ENCODE results near the gene CTSK. TPM values are rescaled to one million over a fixed set of nuclear protein-coding genes. Genes with fewer than 3 reads are reported as not detected.
"Not testable (repeated sequence)": the region's sequence is repeated elsewhere in the genome, so short reads cannot be mapped to it uniquely, and the experiment has no call there.

CTSK gene
- total RNA-seq: 100 to 1,000 TPM in 1 of 2 donors, 10 to 100 TPM in 1; 50.0 to 107 TPM
- 100 to 1,000 TPM in 1 of 2 donors, 10 to 100 TPM in 1; 75.0 to 115 TPM for polyA plus RNA-seq
- long read RNA-seq, donor 1, transcript CTSK-201 (8 exons, 1,692 nt): major isoform, 269 of 313 reads
- long read RNA-seq, donor 1, partial matches to known transcripts: 18 of 313 reads
- long read RNA-seq, donor 1, other reads (novel, unspliced or antisense): 26 of 313 reads
- long read RNA-seq, donor 2, transcript CTSK-201 (8 exons, 1,692 nt): major isoform, 61 of 79 reads
- long read RNA-seq, donor 2, partial matches to known transcripts: 12 of 79 reads
- long read RNA-seq, donor 2, other reads (novel, unspliced or antisense): 6 of 79 reads

GRCh38 chr1:150808121-150808520, at the start of gene CTSK:
TSS of gene CTSK (minus strand) at chr1:150808260. CDS start at chr1:150806805, 1,455 bp downstream.
- H3K36me3 ChIP-seq (ENCODE audit: control insufficient read depth in 1 of 2, insufficient read depth in 2 of 2, low read length in 1 of 2): peaks cover 3 to 16% of the 10 kb centered on the region in 2 donors
- H3K9me3 ChIP-seq (ENCODE audit: control insufficient read depth, low read length): no peaks in the 10 kb centered on the region
- intact Hi-C loops (cut with DNase I): no loop called here
- WGBS, 2 donors: 1 to 12% methylated on average over 7 of the region's 7 CpGs
- no peak within 1 kb of the TSS for H3K27ac ChIP-seq (ENCODE audit: low read depth in 1 of 2, low read length in 2 of 2)
- H3K4me1 ChIP-seq (ENCODE audit: control insufficient read depth in 1 of 2, insufficient read depth in 2 of 2, low read length in 2 of 2): no peaks in the 10 kb centered on the region
- H3K4me3 ChIP-seq (ENCODE audit: low read length in 2 of 2): peak within 1 kb of the TSS; percentile 75 to 88
- DNase-seq (no peak), ATAC-seq (ENCODE audit: low FRiP score) (peak; percentile 76)
- H3K27me3 ChIP-seq (ENCODE audit: control insufficient read depth in 1 of 2, insufficient read depth in 2 of 2, low read length in 1 of 2): no peaks in the 10 kb centered on the region

DNA sequence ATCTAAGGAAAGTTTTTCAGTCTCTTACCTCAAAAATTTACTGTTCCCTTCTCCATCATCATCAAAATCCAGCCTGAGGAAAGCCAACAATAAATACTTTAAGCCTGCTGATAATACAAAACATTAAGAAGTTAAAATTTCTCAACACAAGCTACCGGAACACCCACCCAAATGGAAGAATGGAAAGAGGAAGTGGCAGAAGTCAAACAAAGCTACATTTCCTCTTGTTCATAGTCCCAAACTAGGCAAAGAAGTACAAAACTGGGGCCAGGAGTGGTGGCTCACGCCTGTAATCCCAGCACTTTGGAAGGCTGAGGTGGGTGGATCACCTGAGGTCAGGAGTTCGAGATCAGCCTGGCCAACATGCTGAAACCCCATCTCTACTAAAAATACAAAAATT, 44.7 kb upstream of the CTSK start:
- H3K36me3 ChIP-seq (ENCODE audit: control insufficient read depth in 1 of 2, insufficient read depth in 2 of 2, low read length in 1 of 2); H3K4me1 ChIP-seq (ENCODE audit: control insufficient read depth in 1 of 2, insufficient read depth in 2 of 2, low read length in 2 of 2); H3K27me3 ChIP-seq (ENCODE audit: control insufficient read depth in 1 of 2, insufficient read depth in 2 of 2, low read length in 1 of 2); ATAC-seq (ENCODE audit: low FRiP score); DNase-seq; H3K4me3 ChIP-seq (ENCODE audit: low read length in 2 of 2); H3K27ac ChIP-seq (ENCODE audit: low read depth in 1 of 2, low read length in 2 of 2); H3K9me3 ChIP-seq (ENCODE audit: control insufficient read depth, low read length); intact Hi-C loops (cut with DNase I): not testable (repeated sequence)
- WGBS, 2 donors: 86 to 88% methylated on average over 3 of the region's 3 CpGs

GRCh38 chr1:150850801-150851362, 42.8 kb upstream of the CTSK start:
- H3K27me3 ChIP-seq (ENCODE audit: control insufficient read depth in 1 of 2, insufficient read depth in 2 of 2, low read length in 1 of 2); H3K27ac ChIP-seq (ENCODE audit: low read depth in 1 of 2, low read length in 2 of 2); intact Hi-C loops (cut with DNase I); H3K36me3 ChIP-seq (ENCODE audit: control insufficient read depth in 1 of 2, insufficient read depth in 2 of 2, low read length in 1 of 2); H3K4me3 ChIP-seq (ENCODE audit: low read length in 2 of 2); ATAC-seq (ENCODE audit: low FRiP score); H3K9me3 ChIP-seq (ENCODE audit: control insufficient read depth, low read length); DNase-seq; H3K4me1 ChIP-seq (ENCODE audit: control insufficient read depth in 1 of 2, insufficient read depth in 2 of 2, low read length in 2 of 2): not testable (repeated sequence)
- WGBS, 2 donors: 96 to 98% methylated on average over 38 to 49 of the region's 49 CpGs

DNA sequence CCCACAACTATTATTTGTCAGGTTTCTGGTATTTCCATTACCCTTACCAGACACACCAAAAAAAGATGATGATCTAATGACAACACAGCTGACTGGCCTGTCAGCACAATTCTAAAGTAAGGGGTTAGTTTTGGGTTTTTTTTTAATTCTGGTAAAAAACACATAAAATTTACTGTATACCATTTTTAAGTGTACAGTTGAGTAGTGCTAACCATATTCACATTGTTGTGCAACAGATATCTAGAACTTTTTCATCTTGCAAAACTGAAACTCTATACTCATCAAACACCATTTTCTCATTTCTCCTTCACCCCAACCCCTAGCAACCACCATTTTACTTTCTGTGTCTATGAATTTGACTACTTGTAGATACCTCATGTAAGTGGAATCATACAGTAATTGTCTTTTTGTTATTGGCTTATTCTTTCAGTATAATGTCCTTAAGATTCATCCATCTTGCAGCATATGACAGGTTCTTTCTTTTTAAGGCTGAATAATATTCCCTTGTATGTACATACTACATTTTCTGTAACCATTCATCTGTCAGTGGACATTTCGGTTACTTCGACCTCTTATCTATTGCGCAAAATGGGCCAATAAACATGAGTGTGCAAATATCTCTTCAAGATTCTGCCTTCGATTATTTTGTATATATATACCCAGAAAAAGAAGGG, 38.5 kb upstream of the CTSK start:
- no peaks in the 10 kb centered on the region for H3K27me3 ChIP-seq (ENCODE audit: control insufficient read depth in 1 of 2, insufficient read depth in 2 of 2, low read length in 1 of 2)
- H3K27ac ChIP-seq (ENCODE audit: low read depth in 1 of 2, low read length in 2 of 2): no peak overlapping the region
- 97% methylated on average over 4 of the region's 4 CpGs for WGBS, 2 donors
- H3K36me3 ChIP-seq (ENCODE audit: control insufficient read depth in 1 of 2, insufficient read depth in 2 of 2, low read length in 1 of 2): no peaks in the 10 kb centered on the region
- no peaks in the 10 kb centered on the region for H3K4me1 ChIP-seq (ENCODE audit: control insufficient read depth in 1 of 2, insufficient read depth in 2 of 2, low read length in 2 of 2)
- no peaks in the 10 kb centered on the region for H3K9me3 ChIP-seq (ENCODE audit: control insufficient read depth, low read length)
- intact Hi-C loops (cut with DNase I): no loop called here
- DNase-seq: no peak
- no peak for ATAC-seq (ENCODE audit: low FRiP score)
- no peak overlapping the region for H3K4me3 ChIP-seq (ENCODE audit: low read length in 2 of 2)

- no peak for DNase-seq
- Histone ChIP-seq H3K27me3 (ENCODE audit: control insufficient read depth in 1 of 2, insufficient read depth in 2 of 2, low read length in 1 of 2) (no peaks in the 10 kb centered on the region), H3K4me3 (ENCODE audit: low read length in 2 of 2) (no peak overlapping the region), H3K27ac (ENCODE audit: low read depth in 1 of 2, low read length in 2 of 2) (no peak overlapping the region), H3K36me3 (ENCODE audit: control insufficient read depth in 1 of 2, insufficient read depth in 2 of 2, low read length in 1 of 2) (no peaks in the 10 kb centered on the region), H3K9me3 (ENCODE audit: control insufficient read depth, low read length) (no peaks in the 10 kb centered on the region), H3K4me1 (ENCODE audit: control insufficient read depth in 1 of 2, insufficient read depth in 2 of 2, low read length in 2 of 2) (no peaks in the 10 kb centered on the region)
- intact Hi-C loops (cut with DNase I): no loop called here
- WGBS, 2 donors: 87 to 91% methylated on average over 2 of the region's 2 CpGs
- ATAC-seq (ENCODE audit: low FRiP score): no peak
Measured at GRCh38 chr1:150843474-150843873, 35.4 kb upstream of the CTSK start.

- H3K4me3 ChIP-seq (ENCODE audit: low read length in 2 of 2): no peak overlapping the region
- DNase-seq (no peak), ATAC-seq (ENCODE audit: low FRiP score) (no peak)
- H3K4me1 ChIP-seq (ENCODE audit: control insufficient read depth in 1 of 2, insufficient read depth in 2 of 2, low read length in 2 of 2): no peaks in the 10 kb centered on the region
- 87 to 92% methylated on average over 2 of the region's 2 CpGs for WGBS, 2 donors
- H3K27ac ChIP-seq (ENCODE audit: low read depth in 1 of 2, low read length in 2 of 2): no peak overlapping the region
- no peaks in the 10 kb centered on the region for H3K9me3 ChIP-seq (ENCODE audit: control insufficient read depth, low read length)
- no peaks in the 10 kb centered on the region for H3K36me3 ChIP-seq (ENCODE audit: control insufficient read depth in 1 of 2, insufficient read depth in 2 of 2, low read length in 1 of 2)
- no peaks in the 10 kb centered on the region for H3K27me3 ChIP-seq (ENCODE audit: control insufficient read depth in 1 of 2, insufficient read depth in 2 of 2, low read length in 1 of 2)
- intact Hi-C loops (cut with DNase I): no loop called here
Measured at GRCh38 chr1:150842964-150843363, 34.9 kb upstream of the CTSK start.

DNA sequence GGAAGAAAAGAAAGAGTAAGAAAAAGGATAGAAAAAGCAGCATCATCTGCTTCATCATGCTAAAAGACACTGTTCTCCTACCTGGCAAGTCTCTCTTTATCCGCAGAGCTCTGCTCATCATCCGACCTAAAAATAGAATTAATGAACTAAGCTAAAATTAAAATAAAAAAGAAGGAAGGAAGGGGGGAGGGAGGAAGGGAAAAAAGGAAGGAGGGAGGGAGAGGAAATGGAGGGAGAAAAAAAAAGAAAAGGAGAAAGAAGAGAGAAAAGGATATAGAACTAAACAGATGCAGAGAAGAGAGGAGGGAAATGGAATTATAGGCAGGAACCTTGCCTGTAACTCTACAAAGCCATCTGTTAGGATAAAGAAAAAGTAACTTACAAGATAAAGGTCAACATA, 34.3 kb upstream of the CTSK start:
- no peak overlapping the region for H3K4me3 ChIP-seq (ENCODE audit: low read length in 2 of 2)
- ATAC-seq (ENCODE audit: low FRiP score) (no peak), DNase-seq (no peak)
- H3K4me1 ChIP-seq (ENCODE audit: control insufficient read depth in 1 of 2, insufficient read depth in 2 of 2, low read length in 2 of 2): no peaks in the 10 kb centered on the region
- H3K27me3 ChIP-seq (ENCODE audit: control insufficient read depth in 1 of 2, insufficient read depth in 2 of 2, low read length in 1 of 2): no peaks in the 10 kb centered on the region
- WGBS, 2 donors: 73 to 82% methylated on average over 2 of the region's 2 CpGs
- no peak overlapping the region for H3K27ac ChIP-seq (ENCODE audit: low read depth in 1 of 2, low read length in 2 of 2)
- no peaks in the 10 kb centered on the region for H3K9me3 ChIP-seq (ENCODE audit: control insufficient read depth, low read length)
- intact Hi-C loops (cut with DNase I): no loop called here
- H3K36me3 ChIP-seq (ENCODE audit: control insufficient read depth in 1 of 2, insufficient read depth in 2 of 2, low read length in 1 of 2): no peaks in the 10 kb centered on the region

DNA sequence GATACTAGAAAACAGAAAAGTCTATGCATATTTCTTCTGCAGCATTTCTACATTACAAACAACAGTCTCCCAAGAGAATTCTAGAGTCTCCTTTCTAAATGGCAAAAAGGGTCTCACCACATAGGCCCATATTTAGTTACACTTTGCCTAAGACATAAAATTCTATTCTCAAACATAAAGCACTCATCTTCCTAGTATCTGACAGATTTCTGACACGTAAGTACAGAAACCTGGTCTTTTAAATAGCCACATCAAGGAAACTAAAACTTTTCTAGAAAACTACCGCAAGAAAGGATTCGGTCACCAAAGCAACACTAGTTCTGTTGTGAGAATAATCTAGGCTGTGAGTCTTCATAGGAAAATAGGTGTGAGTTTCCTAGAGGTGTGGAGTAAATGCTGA, 33.6 kb upstream of the CTSK start:
- 93 to 96% methylated on average over 3 of the region's 3 CpGs for WGBS, 2 donors
- no peak for DNase-seq
- H3K9me3 ChIP-seq (ENCODE audit: control insufficient read depth, low read length): no peaks in the 10 kb centered on the region
- H3K4me1 ChIP-seq (ENCODE audit: control insufficient read depth in 1 of 2, insufficient read depth in 2 of 2, low read length in 2 of 2): no peaks in the 10 kb centered on the region
- H3K27ac ChIP-seq (ENCODE audit: low read depth in 1 of 2, low read length in 2 of 2): no peak overlapping the region
- intact Hi-C loops (cut with DNase I): no loop called here
- ATAC-seq (ENCODE audit: low FRiP score): no peak
- peaks cover 0 to under 1% of the 10 kb centered on the region in 2 donors for H3K36me3 ChIP-seq (ENCODE audit: control insufficient read depth in 1 of 2, insufficient read depth in 2 of 2, low read length in 1 of 2)
- H3K27me3 ChIP-seq (ENCODE audit: control insufficient read depth in 1 of 2, insufficient read depth in 2 of 2, low read length in 1 of 2): no peaks in the 10 kb centered on the region
- H3K4me3 ChIP-seq (ENCODE audit: low read length in 2 of 2): no peak overlapping the region

GRCh38 chr1:150840850-150841249, 32.8 kb upstream of the CTSK start:
- H3K36me3 ChIP-seq (ENCODE audit: control insufficient read depth in 1 of 2, insufficient read depth in 2 of 2, low read length in 1 of 2); H3K4me1 ChIP-seq (ENCODE audit: control insufficient read depth in 1 of 2, insufficient read depth in 2 of 2, low read length in 2 of 2); H3K4me3 ChIP-seq (ENCODE audit: low read length in 2 of 2); ATAC-seq (ENCODE audit: low FRiP score); DNase-seq; H3K27ac ChIP-seq (ENCODE audit: low read depth in 1 of 2, low read length in 2 of 2); H3K27me3 ChIP-seq (ENCODE audit: control insufficient read depth in 1 of 2, insufficient read depth in 2 of 2, low read length in 1 of 2); intact Hi-C loops (cut with DNase I); H3K9me3 ChIP-seq (ENCODE audit: control insufficient read depth, low read length): not testable (repeated sequence)
- WGBS, 2 donors: 90 to 96% methylated on average over 11 of the region's 11 CpGs
